Erythroblast (primary cell): Measurements from ENCODE around the gene MRPL28.

Source experiments
- GATA1 ChIP-seq: IDR thresholded peaks from 2 replicates; pipeline ENCODE4 v1.6.1; 2011; ENCODE audit warnings: low read depth, mild to moderate bottlenecking, control low read depth, low read length, moderate library complexity
- POLR2A ChIP-seq: IDR thresholded peaks from 2 replicates; pipeline ENCODE4 v1.6.1; 2011; ENCODE audit warnings: mild to moderate bottlenecking, low read length

DNA sequence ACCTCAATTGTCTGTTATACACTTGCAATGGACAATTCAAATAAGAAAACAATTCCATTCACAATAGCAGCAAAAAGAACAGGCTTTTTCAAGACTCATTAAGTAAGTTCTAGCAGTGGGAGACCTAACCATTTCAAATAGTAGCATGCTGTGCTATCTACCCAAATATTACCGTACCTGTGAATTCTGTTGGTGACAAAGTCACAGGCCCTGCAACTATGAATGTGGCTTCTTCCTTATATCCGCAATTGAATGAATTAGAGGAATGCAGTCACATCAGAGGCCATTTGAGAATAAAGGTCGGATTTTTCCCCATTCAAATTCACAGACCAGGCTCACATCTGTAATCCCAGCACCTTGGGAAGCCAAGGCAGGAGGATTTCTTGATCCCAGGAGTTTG is 25.9 kb upstream of the MRPL28 start:
- no peak for TF ChIP-seq POLR2A
- no peak for TF ChIP-seq GATA1
